OCI-LY3 (cell line): ENCODE results near the gene CAMKV.
"Not testable (repeated sequence)": the region's sequence is repeated elsewhere in the genome, so short reads cannot be mapped to it uniquely, and the experiment has no call there.

Experiments
- H2AFZ ChIP-seq: fragments of 200-600, 300-600 bp; shearing (Covaris generic); 2 replicates; pipeline ENCODE4 v1.6.0; 2014; ENCODE audit warnings: antibody characterized with exemption, low read depth, low read length
- H3K27ac ChIP-seq: fragments of 200-600, 300-600 bp; sonication (generic); 2 replicates; pipeline ENCODE4 v1.5.1; 2014; ENCODE audit warnings: mild to moderate bottlenecking, low read length, moderate library complexity, mixed read lengths
- H3K27me3 ChIP-seq: fragments of 200-600, 300-600 bp; sonication (generic); 2 replicates; pipeline ENCODE4 v1.6.1; 2014; ENCODE audit warnings: low read depth, low read length, mixed read lengths
- H3K36me3 ChIP-seq: fragments of 200-600, 300-600 bp; sonication (generic); replicated peaks from 2 replicates; pipeline ENCODE3; 2014; ENCODE audit warnings: low read depth, low read length, mixed read lengths
- H3K4me1 ChIP-seq: fragments of 300-600, 200-600 bp; sonication (generic); 2 replicates; pipeline ENCODE4 v1.6.1; 2014; ENCODE audit warnings: low read length, mixed read lengths
- H3K4me2 ChIP-seq: fragments of 200-600, 300-600 bp; sonication (generic); 2 replicates; pipeline ENCODE4 v1.6.1; 2014; ENCODE audit warnings: low read length, mixed read lengths
- H3K4me3 ChIP-seq: fragments of 300-600, 200-600 bp; sonication (generic); 2 replicates; pipeline ENCODE4 v1.5.1; 2014; ENCODE audit warnings: antibody characterized with exemption, mild to moderate bottlenecking, low read length, moderate library complexity
- H3K79me2 ChIP-seq: fragments of 300-600, 200-600 bp; shearing (Covaris generic); 2 replicates; pipeline ENCODE4 v1.6.1; 2014; ENCODE audit warnings: mild to moderate bottlenecking, low read length, mixed read lengths
- H3K9ac ChIP-seq: fragments of 300-600, 200-600 bp; shearing (Covaris generic); 2 replicates; pipeline ENCODE4 v1.6.0; 2014; ENCODE audit warnings: mild to moderate bottlenecking, low read length, moderate library complexity
- H3K9me3 ChIP-seq: fragments of 200-600, 300-600 bp; shearing (Covaris generic); 2 replicates; pipeline ENCODE4 v1.6.1; 2014; ENCODE audit warnings: low read length, mixed read lengths; ENCODE audit not compliant: insufficient read depth
- H4K20me1 ChIP-seq: fragments of 200-600, 300-600 bp; sonication (generic); 2 replicates; pipeline ENCODE4 v1.6.1; 2016; ENCODE audit warnings: low read length, mixed read lengths; ENCODE audit not compliant: insufficient read depth
- EZH2phosphoT487 ChIP-seq: fragments of 200-600 bp; shearing (Covaris generic); IDR thresholded peaks from 2 replicates; pipeline ENCODE4 v1.6.1; 2018; ENCODE audit warnings: antibody characterized with exemption, mixed run types, low read depth
- TF ChIP-seq, protein P1 (sequence below): fragments of 200-600, 300-600 bp; sonication (generic); IDR thresholded peaks from 2 replicates; pipeline ENCODE4 v1.5.1; 2014; ENCODE audit warnings: antibody characterized with exemption, low read length, low read depth

The CAMKV gene

DNA sequence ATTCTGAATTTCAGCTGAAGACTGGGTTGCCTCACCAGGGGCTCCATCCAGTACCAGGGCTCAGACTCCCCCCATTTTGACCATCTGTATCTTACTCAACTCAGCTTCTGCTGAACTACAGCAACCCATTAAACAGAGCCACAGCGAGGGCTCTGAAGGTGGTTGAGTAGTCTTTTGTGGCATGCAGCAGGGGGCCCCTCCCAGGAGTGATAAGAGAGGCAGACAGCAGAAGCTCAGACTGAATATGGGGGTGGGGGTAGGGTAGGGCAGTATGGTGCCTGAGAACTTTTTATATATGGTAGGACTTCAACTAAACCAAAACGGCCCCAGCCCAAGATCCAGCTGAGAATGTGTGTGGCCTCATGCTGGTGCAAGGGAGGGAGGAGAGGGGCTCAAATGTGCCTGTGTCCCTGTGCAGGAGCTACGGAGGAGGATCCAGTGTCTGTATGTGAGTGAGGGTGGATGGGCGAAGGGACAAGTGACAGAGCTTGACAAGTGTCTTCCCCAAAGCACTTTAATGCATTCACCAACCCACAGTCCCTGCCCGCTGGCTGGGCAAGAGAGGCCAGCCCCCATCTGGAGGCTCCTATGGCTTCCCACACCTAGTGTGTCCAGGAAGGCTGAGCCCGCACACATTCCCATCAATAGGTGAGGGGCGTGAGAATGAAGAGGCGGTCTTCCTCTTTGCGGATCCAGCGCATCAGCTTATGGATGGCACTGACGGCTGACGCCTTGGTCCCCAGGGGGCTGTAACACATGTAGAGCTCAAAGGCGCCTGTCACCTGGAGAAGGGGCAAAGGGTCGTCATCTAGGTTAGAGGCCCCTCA, 38.9 kb upstream of the CAMKV start:
- no peak overlapping the region for H3K4me3 ChIP-seq
- H3K27me3 ChIP-seq: no peaks in the 10 kb centered on the region
- H3K9me3 ChIP-seq: no peaks in the 10 kb centered on the region
- H3K4me1 ChIP-seq: peaks cover 23% of the 10 kb centered on the region
- no peak overlapping the region for H3K9ac ChIP-seq
- H3K79me2 ChIP-seq: no peaks in the 10 kb centered on the region
- TF ChIP-seq EZH2phosphoT487: no peak
- TF ChIP-seq, protein P1, sequence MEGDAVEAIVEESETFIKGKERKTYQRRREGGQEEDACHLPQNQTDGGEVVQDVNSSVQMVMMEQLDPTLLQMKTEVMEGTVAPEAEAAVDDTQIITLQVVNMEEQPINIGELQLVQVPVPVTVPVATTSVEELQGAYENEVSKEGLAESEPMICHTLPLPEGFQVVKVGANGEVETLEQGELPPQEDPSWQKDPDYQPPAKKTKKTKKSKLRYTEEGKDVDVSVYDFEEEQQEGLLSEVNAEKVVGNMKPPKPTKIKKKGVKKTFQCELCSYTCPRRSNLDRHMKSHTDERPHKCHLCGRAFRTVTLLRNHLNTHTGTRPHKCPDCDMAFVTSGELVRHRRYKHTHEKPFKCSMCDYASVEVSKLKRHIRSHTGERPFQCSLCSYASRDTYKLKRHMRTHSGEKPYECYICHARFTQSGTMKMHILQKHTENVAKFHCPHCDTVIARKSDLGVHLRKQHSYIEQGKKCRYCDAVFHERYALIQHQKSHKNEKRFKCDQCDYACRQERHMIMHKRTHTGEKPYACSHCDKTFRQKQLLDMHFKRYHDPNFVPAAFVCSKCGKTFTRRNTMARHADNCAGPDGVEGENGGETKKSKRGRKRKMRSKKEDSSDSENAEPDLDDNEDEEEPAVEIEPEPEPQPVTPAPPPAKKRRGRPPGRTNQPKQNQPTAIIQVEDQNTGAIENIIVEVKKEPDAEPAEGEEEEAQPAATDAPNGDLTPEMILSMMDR: no peak
- H3K27ac ChIP-seq: no peak overlapping the region
- H2AFZ ChIP-seq: no peak overlapping the region
- no peak overlapping the region for H3K4me2 ChIP-seq
- peaks cover 4% of the 10 kb centered on the region for H3K36me3 ChIP-seq
- no peaks in the 10 kb centered on the region for H4K20me1 ChIP-seq

DNA sequence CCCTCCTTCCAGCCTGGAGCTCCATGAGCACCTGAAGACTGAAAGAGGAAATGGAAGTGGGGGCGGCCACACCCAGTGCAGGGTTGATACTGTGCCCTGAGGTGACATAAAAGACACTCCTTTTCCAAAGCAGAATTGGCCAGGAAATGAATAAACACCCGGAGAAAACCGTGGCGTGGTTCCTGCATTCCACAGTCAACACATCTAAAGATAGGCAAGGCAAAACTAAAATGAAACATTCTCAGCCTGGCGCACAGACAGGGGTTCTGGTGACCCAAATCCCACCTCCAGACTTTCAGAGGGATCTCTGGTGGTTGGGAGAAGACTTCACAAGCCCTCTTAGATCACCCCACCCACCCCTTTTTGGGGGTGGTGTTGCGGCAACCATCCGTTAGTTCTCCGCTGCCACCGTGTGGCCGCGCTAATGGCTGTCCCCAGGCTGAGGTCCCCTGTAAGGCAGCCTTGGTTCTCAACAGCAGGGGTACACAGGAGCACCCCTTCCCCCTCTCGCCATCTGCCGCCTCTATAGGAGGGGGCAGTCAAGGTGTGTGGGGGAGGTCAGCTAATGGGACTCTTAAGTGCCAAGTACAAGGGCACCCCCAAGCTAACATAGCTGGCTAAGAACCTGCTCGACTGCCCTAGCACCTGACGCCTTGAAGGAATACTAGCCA, 36.5 kb upstream of the CAMKV start:
- peak overlapping the region; percentile 68 for H3K4me3 ChIP-seq
- peak overlapping the region; percentile 51; the same call in 1 of the 2 replicates for H3K9ac ChIP-seq
- H2AFZ ChIP-seq: peak overlapping the region; percentile 35; the same call in 1 of the 2 replicates
- no peaks in the 10 kb centered on the region for H3K36me3 ChIP-seq
- TF ChIP-seq EZH2phosphoT487: no peak
- TF ChIP-seq, protein P1: peak; percentile 92
- H4K20me1 ChIP-seq: no peaks in the 10 kb centered on the region
- H3K4me1 ChIP-seq: peaks cover 29% of the 10 kb centered on the region
- H3K9me3 ChIP-seq: no peaks in the 10 kb centered on the region
- no peaks in the 10 kb centered on the region for H3K27me3 ChIP-seq
- H3K27ac ChIP-seq: peak overlapping the region; percentile 63
- peak overlapping the region; percentile 91 for H3K4me2 ChIP-seq
- H3K79me2 ChIP-seq: no peaks in the 10 kb centered on the region

DNA sequence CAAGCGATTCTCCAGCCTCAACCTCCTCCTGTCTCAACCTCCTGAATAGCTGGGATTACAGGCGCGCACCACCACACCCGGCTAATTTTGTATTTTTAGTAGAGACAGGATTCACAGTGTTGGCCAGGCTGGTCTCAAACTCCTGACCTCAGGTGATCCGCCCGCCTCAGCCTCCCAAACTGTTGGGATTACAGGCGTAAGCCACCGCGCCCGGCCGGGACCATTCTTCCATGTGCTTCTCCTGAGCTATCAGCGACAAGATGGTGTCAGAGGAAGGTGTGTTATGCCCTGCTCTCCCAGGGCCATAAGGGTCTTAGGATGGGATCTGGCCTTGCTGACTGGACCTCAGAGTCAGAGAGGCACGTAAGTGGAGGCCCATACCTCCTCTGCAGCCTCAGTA, 34.7 kb upstream of the CAMKV start:
- peak overlapping the region; percentile 53; the same call in 1 of the 2 replicates for H3K4me2 ChIP-seq
- peaks cover 29% of the 10 kb centered on the region for H3K4me1 ChIP-seq
- H4K20me1 ChIP-seq, H3K9me3 ChIP-seq, H3K36me3 ChIP-seq, H3K9ac ChIP-seq, H3K27me3 ChIP-seq, H3K79me2 ChIP-seq, H2AFZ ChIP-seq: not testable (repeated sequence)
- peak overlapping the region; percentile 63; the same call in 1 of the 2 replicates for H3K27ac ChIP-seq
- H3K4me3 ChIP-seq: peak overlapping the region; percentile 64; the same call in 1 of the 2 replicates

DNA sequence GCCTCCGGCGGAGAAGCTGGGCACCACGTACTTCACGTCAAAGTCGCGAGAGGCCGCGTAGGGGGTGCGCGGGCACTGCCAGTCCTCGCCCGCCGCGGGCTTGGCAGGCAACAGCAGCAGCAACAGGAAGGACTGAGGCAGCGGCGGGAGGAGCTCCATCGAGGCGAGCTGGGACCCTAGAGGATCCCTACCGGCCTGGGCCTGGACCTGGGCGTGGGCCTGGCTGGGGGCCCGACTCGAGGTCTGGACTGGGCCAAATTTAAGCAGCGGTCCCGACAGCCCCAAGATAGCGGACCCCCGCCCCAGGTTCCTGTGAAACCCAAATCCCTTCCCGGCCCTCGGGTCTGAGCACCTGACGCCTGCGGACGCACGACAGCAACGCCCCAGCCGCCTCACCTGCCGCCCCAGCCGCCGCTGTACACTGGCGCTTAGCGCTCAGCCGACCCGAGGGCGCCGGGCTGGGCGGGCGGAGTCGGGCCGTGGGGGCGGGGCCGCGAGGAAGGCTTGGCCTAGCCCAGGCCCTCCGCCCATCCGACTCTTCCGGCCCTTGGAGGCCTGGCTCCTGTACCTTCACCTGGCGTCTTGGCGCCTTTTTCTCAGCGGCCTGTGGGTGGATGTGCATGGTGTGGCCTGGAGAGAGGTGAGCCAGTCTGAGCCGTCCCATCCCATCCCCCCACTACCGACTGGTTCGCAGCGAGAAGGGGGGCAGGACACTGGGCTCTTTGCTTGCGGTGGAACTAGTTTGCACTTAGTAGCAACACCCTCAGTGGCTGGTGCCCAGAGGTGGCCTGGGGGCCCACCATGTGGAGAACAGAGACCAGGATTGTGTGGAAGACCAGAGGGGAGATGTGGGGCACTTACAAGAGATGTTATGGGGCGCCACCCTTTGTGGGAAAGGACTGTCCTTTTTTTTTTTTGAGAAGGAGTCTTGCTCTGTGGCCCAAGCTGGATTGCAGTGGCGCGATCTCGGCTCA, 34.0 kb upstream of the CAMKV start, which contains the start of gene MST1R:
Gene MST1R (minus strand): TSS at position 423 of the 974 bp plus-strand sequence. CDS start 264 bp downstream, at position 159.
- H4K20me1 ChIP-seq: no peaks in the 10 kb centered on the region
- H3K4me2 ChIP-seq: peak within 1 kb of the TSS; percentile 53
- peaks cover 29% of the 10 kb centered on the region for H3K4me1 ChIP-seq
- H3K9ac ChIP-seq: 0 out of 2 replicates have a peak within 1 kb of the TSS, but pooled peaks have one; percentile 20
- TF ChIP-seq EZH2phosphoT487: no peak
- TF ChIP-seq, protein P1: no peak
- H3K79me2 ChIP-seq: no peaks in the 10 kb centered on the region
- no peak within 1 kb of the TSS for H2AFZ ChIP-seq
- H3K36me3 ChIP-seq: no peaks in the 10 kb centered on the region
- H3K4me3 ChIP-seq: peak within 1 kb of the TSS; percentile 64
- no peaks in the 10 kb centered on the region for H3K9me3 ChIP-seq
- H3K27ac ChIP-seq: peak within 1 kb of the TSS; percentile 63; the same call in 1 of the 2 replicates
- no peaks in the 10 kb centered on the region for H3K27me3 ChIP-seq
